Endothelial cell of umbilical vein (primary cell): Measurements from ENCODE around the gene HEATR5A. TPM values are rescaled to one million over a fixed set of nuclear protein-coding genes. Genes with fewer than 3 reads are reported as not detected.

Experiments
- BruUV-seq: library from RNA; stranded (reverse); fragments of 400-500 nt; replicated peaks from 2 replicates; lab custom pipeline; 2021; lab: Mats Ljungman, UMichigan
- CTCF ChIA-PET: fragments of 300-600, 350-600 bp; sonication (Branson Sonifier 250); formaldehyde crosslinking; loops from one replicate; lab custom pipeline; 2021; ENCODE audit warnings: antibody characterized with exemption, inconsistent platforms; lab: Charles Lee
- POLR2A ChIA-PET: fragments of 300-600, 350-600 bp; sonication (Branson Sonifier 250); formaldehyde crosslinking; loops from one replicate; lab custom pipeline; 2021; ENCODE audit warnings: antibody characterized with exemption, inconsistent platforms; lab: Charles Lee
- DNase-seq: peaks from one replicate; pipeline ENCODE4 v3.0.0-alpha.2; 2011; ENCODE audit warnings: low read depth, low spot score
- FAIRE-seq: peaks from 2 replicates; lab custom pipeline; 2011; peaks lifted over from hg19 to GRCh38; lab: Jason Lieb, UNC
- H2AFZ ChIP-seq: 2 replicates; pipeline ENCODE4 v1.6.0; 2012; ENCODE audit warnings: low read depth, low read length, control low read depth, inconsistent platforms
- H3K27ac ChIP-seq: 2 replicates; pipeline ENCODE4 v1.5.1; 2011; ENCODE audit warnings: low read depth, mild to moderate bottlenecking, control low read depth, low read length, moderate library complexity; ENCODE audit not compliant: insufficient read depth
- H3K27me3 ChIP-seq, 2 experiments: 2 replicates each; pipeline versions ENCODE4 v1.6.0 to v1.6.1; 2011; ENCODE audit warnings: low read length in 2 of 2, mixed read lengths in 1 of 2; ENCODE audit not compliant: control insufficient read depth in 2 of 2, insufficient read depth in 2 of 2
- H3K36me3 ChIP-seq, 2 experiments: 2 replicates in 1 of 2; 3 replicates in 1 of 2; pipeline ENCODE4 v1.5.1; 2011; ENCODE audit warnings: low read length in 2 of 2, mild to moderate bottlenecking in 1 of 2, moderate library complexity in 1 of 2; ENCODE audit not compliant: control insufficient read depth in 2 of 2, insufficient read depth in 2 of 2; ENCODE audit errors: extremely low read depth in 1 of 2
- H3K4me1 ChIP-seq: 3 replicates; pipeline ENCODE4 v1.5.1; 2011; ENCODE audit warnings: mild to moderate bottlenecking, low read length; ENCODE audit not compliant: control insufficient read depth, insufficient read depth; ENCODE audit errors: extremely low read depth
- H3K4me2 ChIP-seq: 2 replicates; pipeline ENCODE4 v1.6.1; 2011; ENCODE audit warnings: low read length, control low read depth, mixed read lengths; ENCODE audit not compliant: insufficient read depth
- H3K4me3 ChIP-seq, 3 experiments: fragments of 200-600 bp in 1 of 3; sonication (generic), shearing (Covaris generic) in 1 of 3; replicated peaks in 1 of 3; 2 replicates each; pipeline ENCODE4 v1.5.1; 2011 to 2016; ENCODE audit warnings: control low read depth in 3 of 3, low read length in 3 of 3, mild to moderate bottlenecking in 2 of 3, inconsistent platforms in 1 of 3, low read depth in 1 of 3, moderate library complexity in 1 of 3; ENCODE audit not compliant: insufficient read depth in 1 of 3
- H3K79me2 ChIP-seq: 2 replicates; pipeline ENCODE4 v1.6.0; 2012; ENCODE audit warnings: low read length, inconsistent platforms; ENCODE audit not compliant: control insufficient read depth, insufficient read depth
- H3K9ac ChIP-seq: replicated peaks from 2 replicates; pipeline ENCODE3; 2011; ENCODE audit warnings: low read length, control low read depth; ENCODE audit not compliant: insufficient read depth; ENCODE audit errors: extremely low read depth
- H3K9me1 ChIP-seq: replicated peaks from 3 replicates; pipeline ENCODE4 v1.6.0; 2011; ENCODE audit warnings: mild to moderate bottlenecking, low read length; ENCODE audit not compliant: control insufficient read depth, insufficient read depth; ENCODE audit errors: extremely low read depth
- H3K9me3 ChIP-seq: replicated peaks from 2 replicates; pipeline ENCODE4 v1.5.1; 2012; ENCODE audit warnings: low read length, inconsistent platforms; ENCODE audit not compliant: control insufficient read depth, insufficient read depth
- H4K20me1 ChIP-seq: replicated peaks from 2 replicates; pipeline ENCODE3; 2011; ENCODE audit warnings: mild to moderate bottlenecking, low read length; ENCODE audit not compliant: control insufficient read depth, insufficient read depth; ENCODE audit errors: extremely low read depth
- CTCF ChIP-seq, 2 donors: IDR thresholded peaks; 1 replicate in 1 of 2; 2 replicates in 1 of 2; pipeline ENCODE4 v1.5.1; 2011; ENCODE audit warnings: low read length in 2 of 2, mild to moderate bottlenecking in 2 of 2, moderate library complexity in 2 of 2, control low read depth in 1 of 2, inconsistent platforms in 1 of 2, low read depth in 1 of 2; ENCODE audit not compliant: insufficient read depth in 1 of 2; ENCODE audit errors: extremely low read depth in 1 of 2
- EZH2 ChIP-seq: IDR thresholded peaks from 2 replicates; pipeline ENCODE4 v1.6.1; 2012; ENCODE audit warnings: borderline replicate concordance, low read depth, mild to moderate bottlenecking, moderate library complexity, low read length, inconsistent platforms; ENCODE audit not compliant: severe bottlenecking
- FOS ChIP-seq: IDR thresholded peaks from 2 replicates; pipeline ENCODE4 v1.6.1; 2011; ENCODE audit warnings: mild to moderate bottlenecking, low read length, moderate library complexity, borderline replicate concordance; ENCODE audit not compliant: insufficient read depth
- GATA2 ChIP-seq: IDR thresholded peaks from 2 replicates; pipeline ENCODE4 v1.7.0; 2011; ENCODE audit warnings: low read depth, mild to moderate bottlenecking, moderate library complexity, mixed read lengths, low read length; ENCODE audit not compliant: insufficient read length, insufficient read depth
- JUN ChIP-seq: IDR thresholded peaks from 2 replicates; pipeline ENCODE4 v1.6.1; 2011; ENCODE audit warnings: borderline replicate concordance, low read depth; ENCODE audit not compliant: insufficient read length, insufficient read depth
- MAX ChIP-seq: IDR thresholded peaks from 2 replicates; pipeline ENCODE4 v1.6.1; 2011; ENCODE audit not compliant: insufficient read depth, insufficient read length
- MYC ChIP-seq: IDR thresholded peaks from one replicate; pipeline ENCODE4 v1.6.1; 2011; ENCODE audit warnings: mild to moderate bottlenecking, low read depth, low read length
- POLR2A ChIP-seq: IDR thresholded peaks from 2 replicates; pipeline ENCODE4 v1.6.1; 2012; ENCODE audit warnings: low read depth, mild to moderate bottlenecking, control low read depth, low read length
- POLR2AphosphoS5 ChIP-seq: IDR thresholded peaks from 2 replicates; pipeline ENCODE4 v1.6.1; 2012; ENCODE audit warnings: low read depth, mild to moderate bottlenecking, control low read depth, low read length, moderate library complexity; ENCODE audit not compliant: insufficient read depth
- dilution Hi-C: fragments of 300-500 bp; cut with MboI; formaldehyde crosslinking; loops from one replicate; pipeline ENCODE4 v1.15.0; 2019; ENCODE audit warnings: low sequenced_read_pairs; ENCODE audit not compliant: extremely low pct_ligation_motif_present
- intact Hi-C: fragments of 100-400 bp; cut with micrococcal nuclease; formaldehyde crosslinking; loops from one replicate; pipeline ENCODE4 v1.10.0; 2022
- polyA plus RNA-seq, 4 experiments: library from polyadenylated mRNA; depleted of rRNA in 3 of 4; stranded (reverse) in 3 of 4; unstranded in 1 of 4; fragments of >200 nt; gene quantifications; 2 replicates each; pipeline versions ENCODE4 v1.2.1 to v1.2.3, GENCODE V29; 2011 to 2012; ENCODE audit warnings: missing spikeins in 1 of 4
- total RNA-seq: library from RNA; stranded (reverse); gene quantifications from 2 replicates; pipeline ENCODE4 v1.2.3, GENCODE V29; 2021

The HEATR5A gene
- total and polyA plus RNA-seq, 2 donors (not counting 3 experiments of a cell fraction or from before 2014, with no cell fraction given) = 12.6 to 45.3 TPM

- intact Hi-C loops = no loop called here
- BruUV-seq = no TSS peak
- H3K27me3 ChIP-seq = no peaks in the 10 kb centered on the region
- no peak overlapping the region for H2AFZ ChIP-seq
- H4K20me1 ChIP-seq = no peaks in the 10 kb centered on the region
- no peak overlapping the region for H3K27ac ChIP-seq
- no peaks in the 10 kb centered on the region for H3K9me3 ChIP-seq
- no peak overlapping the region for H3K4me3 ChIP-seq
- H3K4me2 ChIP-seq = no peak overlapping the region
- no peak for FAIRE-seq
- TF ChIP-seq MYC (no peak), EZH2 (no peak), POLR2AphosphoS5 (no peak), FOS (no peak), GATA2 (no peak), JUN (no peak), MAX (no peak), CTCF (IDR thresholded peaks at IDR 0.05; ENCODE audit: extremely low read depth in 1 of 2, insufficient read depth in 1 of 2, low read depth in 1 of 2, low read length in 2 of 2) (no peak), POLR2A (no peak)
- H3K36me3 ChIP-seq = no peaks in the 10 kb centered on the region
- no peak overlapping the region for H3K9ac ChIP-seq
- DNase-seq = no peak
- H3K4me1 ChIP-seq = no peaks in the 10 kb centered on the region
- CTCF ChIA-PET = interaction anchor here (2.5 kb wide), 1 partner anchor 10 kb away, joined by 7 read pairs; no protein-coding TSS in a partner anchor
- H3K9me1 ChIP-seq = no peaks in the 10 kb centered on the region
- POLR2A ChIA-PET = no interaction called here
- H3K79me2 ChIP-seq = no peaks in the 10 kb centered on the region
- dilution Hi-C loops = no loop called here
Observed at GRCh38 chr14:31389946-31390345, 30.4 kb downstream of the HEATR5A start.
